PFSK-1 (cell line): ENCODE results near the gene ATP4A.

Experiments used
- POLR2AphosphoS5 ChIP-seq: IDR thresholded peaks from 2 replicates; pipeline ENCODE4 v1.6.1; 2012; ENCODE audit warnings: low read depth, mild to moderate bottlenecking, control low read depth, low read length, moderate library complexity
- SIN3A ChIP-seq: IDR thresholded peaks from 2 replicates; pipeline ENCODE4 v1.6.1; 2012; ENCODE audit warnings: mild to moderate bottlenecking, low read length, moderate library complexity, borderline replicate concordance; ENCODE audit not compliant: insufficient read depth
- TAF1 ChIP-seq: IDR thresholded peaks from 2 replicates; pipeline ENCODE4 v1.6.1; 2012; ENCODE audit warnings: low read length, control low read depth, borderline replicate concordance; ENCODE audit not compliant: insufficient read depth

DNA sequence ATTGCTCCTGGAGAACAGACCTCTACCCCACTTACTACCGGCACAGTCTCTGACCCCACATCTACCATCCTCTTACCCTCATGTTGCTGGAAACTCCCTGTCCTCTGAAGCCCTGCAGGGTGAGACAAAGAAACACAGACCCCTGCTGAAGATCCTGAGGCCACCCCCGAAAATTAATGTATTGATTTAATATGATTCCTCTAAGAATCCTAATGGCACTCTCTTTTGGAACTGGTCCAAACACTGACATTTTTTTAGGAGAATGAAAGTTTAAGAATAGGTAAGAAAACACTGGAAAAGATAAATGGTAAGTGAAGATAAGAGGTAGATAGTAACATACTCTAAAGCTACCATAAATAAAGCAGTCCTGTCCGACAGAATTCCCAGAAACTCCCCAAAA lies 55.3 kb downstream of the ATP4A start:
- TF ChIP-seq TAF1 (no peak), SIN3A (no peak), POLR2AphosphoS5 (no peak)
